GM19328 (cell line): ENCODE data around the gene PKN3.
A peak's percentile ranks its signal among the peaks of the same experiment; 100 is the strongest.

ENCODE experiments used
- ATAC-seq: cut with Tn5 transposase; IDR thresholded peaks from one replicate; pipeline ENCODE4 v1.9.1; 2021; ENCODE audit warnings: mild to moderate bottlenecking, moderate library complexity; ENCODE audit not compliant: unreplicated experiment

Gene PKN3

GRCh38 chr9:128715436-128715750 lies 13.1 kb downstream of the PKN3 start:
- no peak for ATAC-seq

GRCh38 chr9:128716581-128717254 lies 14.4 kb downstream of the PKN3 start:
- no peak for ATAC-seq

- no peak for ATAC-seq
Observed at GRCh38 chr9:128718047-128718446, 15.7 kb downstream of the PKN3 start.

GRCh38 chr9:128718475-128718874 lies 16.2 kb downstream of the PKN3 start:
- no peak for ATAC-seq

- ATAC-seq, result no peak
Observed at GRCh38 chr9:128719919-128720605, 17.8 kb downstream of the PKN3 start.

- ATAC-seq, result no peak
Observed at GRCh38 chr9:128720841-128721486, 18.7 kb downstream of the PKN3 start.

GRCh38 chr9:128721487-128722010 lies 19.2 kb downstream of the PKN3 start:
- ATAC-seq, result no peak

- ATAC-seq, result no peak
Observed at GRCh38 chr9:128722380-128723351, 20.4 kb downstream of the PKN3 start.

- ATAC-seq, result no peak
Observed at GRCh38 chr9:128723352-128723865, 21.1 kb downstream of the PKN3 start.

- peak; percentile 93 for ATAC-seq
Observed at GRCh38 chr9:128723866-128724743, 21.8 kb downstream of the PKN3 start, which contains the start of gene ZDHHC12. Gene ZDHHC12, minus strand, starts transcription at chr9:128724127. Its CDS starts 34 bp downstream, at chr9:128724093.

- ATAC-seq, result no peak
Observed at GRCh38 chr9:128724744-128725211, 22.5 kb downstream of the PKN3 start.

- ATAC-seq, result no peak
Observed at GRCh38 chr9:128727640-128728248, 25.4 kb downstream of the PKN3 start.

- no peak for ATAC-seq
Observed at GRCh38 chr9:128728298-128728697, 26.0 kb downstream of the PKN3 start.

- no peak for ATAC-seq
Observed at GRCh38 chr9:128729302-128729701, 27.0 kb downstream of the PKN3 start.

- ATAC-seq, result no peak
Observed at GRCh38 chr9:128729766-128730517, 27.6 kb downstream of the PKN3 start.

- no peak for ATAC-seq
Observed at GRCh38 chr9:128731093-128731492, 28.8 kb downstream of the PKN3 start.

GRCh38 chr9:128731691-128732090 lies 29.4 kb downstream of the PKN3 start:
- no peak for ATAC-seq

GRCh38 chr9:128732576-128732975 lies 30.3 kb downstream of the PKN3 start:
- no peak for ATAC-seq
